Endothelial cell of umbilical vein (primary cell): ENCODE measurements around the gene FILIP1L. TPM values are rescaled to one million over a fixed set of nuclear protein-coding genes. Genes with fewer than 3 reads are reported as not detected.

ENCODE experiments used
- BruUV-seq: library from RNA; stranded (reverse); fragments of 400-500 nt; replicated peaks from 2 replicates; lab custom pipeline; 2021; lab: Mats Ljungman, UMichigan
- CTCF ChIA-PET: fragments of 300-600, 350-600 bp; sonication (Branson Sonifier 250); formaldehyde crosslinking; loops from one replicate; lab custom pipeline; 2021; ENCODE audit warnings: antibody characterized with exemption, inconsistent platforms; lab: Charles Lee
- POLR2A ChIA-PET: fragments of 300-600, 350-600 bp; sonication (Branson Sonifier 250); formaldehyde crosslinking; loops from one replicate; lab custom pipeline; 2021; ENCODE audit warnings: antibody characterized with exemption, inconsistent platforms; lab: Charles Lee
- DNase-seq: peaks from one replicate; pipeline ENCODE4 v3.0.0-alpha.2; 2011; ENCODE audit warnings: low read depth, low spot score
- FAIRE-seq: peaks from 2 replicates; lab custom pipeline; 2011; peaks lifted over from hg19 to GRCh38; lab: Jason Lieb, UNC
- H2AFZ ChIP-seq: 2 replicates; pipeline ENCODE4 v1.6.0; 2012; ENCODE audit warnings: low read depth, low read length, control low read depth, inconsistent platforms
- H3K27ac ChIP-seq: 2 replicates; pipeline ENCODE4 v1.5.1; 2011; ENCODE audit warnings: low read depth, mild to moderate bottlenecking, control low read depth, low read length, moderate library complexity; ENCODE audit not compliant: insufficient read depth
- H3K27me3 ChIP-seq, 2 experiments: 2 replicates each; pipeline versions ENCODE4 v1.6.0 to v1.6.1; 2011; ENCODE audit warnings: low read length in 2 of 2, mixed read lengths in 1 of 2; ENCODE audit not compliant: control insufficient read depth in 2 of 2, insufficient read depth in 2 of 2
- H3K36me3 ChIP-seq, 2 experiments: 2 replicates in 1 of 2; 3 replicates in 1 of 2; pipeline ENCODE4 v1.5.1; 2011; ENCODE audit warnings: low read length in 2 of 2, mild to moderate bottlenecking in 1 of 2, moderate library complexity in 1 of 2; ENCODE audit not compliant: control insufficient read depth in 2 of 2, insufficient read depth in 2 of 2; ENCODE audit errors: extremely low read depth in 1 of 2
- H3K4me1 ChIP-seq: 3 replicates; pipeline ENCODE4 v1.5.1; 2011; ENCODE audit warnings: mild to moderate bottlenecking, low read length; ENCODE audit not compliant: control insufficient read depth, insufficient read depth; ENCODE audit errors: extremely low read depth
- H3K4me2 ChIP-seq: 2 replicates; pipeline ENCODE4 v1.6.1; 2011; ENCODE audit warnings: low read length, control low read depth, mixed read lengths; ENCODE audit not compliant: insufficient read depth
- H3K4me3 ChIP-seq, 3 experiments: fragments of 200-600 bp in 1 of 3; sonication (generic), shearing (Covaris generic) in 1 of 3; replicated peaks in 1 of 3; 2 replicates each; pipeline ENCODE4 v1.5.1; 2011 to 2016; ENCODE audit warnings: control low read depth in 3 of 3, low read length in 3 of 3, mild to moderate bottlenecking in 2 of 3, inconsistent platforms in 1 of 3, low read depth in 1 of 3, moderate library complexity in 1 of 3; ENCODE audit not compliant: insufficient read depth in 1 of 3
- H3K79me2 ChIP-seq: 2 replicates; pipeline ENCODE4 v1.6.0; 2012; ENCODE audit warnings: low read length, inconsistent platforms; ENCODE audit not compliant: control insufficient read depth, insufficient read depth
- H3K9ac ChIP-seq: replicated peaks from 2 replicates; pipeline ENCODE3; 2011; ENCODE audit warnings: low read length, control low read depth; ENCODE audit not compliant: insufficient read depth; ENCODE audit errors: extremely low read depth
- H3K9me1 ChIP-seq: replicated peaks from 3 replicates; pipeline ENCODE4 v1.6.0; 2011; ENCODE audit warnings: mild to moderate bottlenecking, low read length; ENCODE audit not compliant: control insufficient read depth, insufficient read depth; ENCODE audit errors: extremely low read depth
- H3K9me3 ChIP-seq: replicated peaks from 2 replicates; pipeline ENCODE4 v1.5.1; 2012; ENCODE audit warnings: low read length, inconsistent platforms; ENCODE audit not compliant: control insufficient read depth, insufficient read depth
- H4K20me1 ChIP-seq: replicated peaks from 2 replicates; pipeline ENCODE3; 2011; ENCODE audit warnings: mild to moderate bottlenecking, low read length; ENCODE audit not compliant: control insufficient read depth, insufficient read depth; ENCODE audit errors: extremely low read depth
- EZH2 ChIP-seq: IDR thresholded peaks from 2 replicates; pipeline ENCODE4 v1.6.1; 2012; ENCODE audit warnings: borderline replicate concordance, low read depth, mild to moderate bottlenecking, moderate library complexity, low read length, inconsistent platforms; ENCODE audit not compliant: severe bottlenecking
- FOS ChIP-seq: IDR thresholded peaks from 2 replicates; pipeline ENCODE4 v1.6.1; 2011; ENCODE audit warnings: mild to moderate bottlenecking, low read length, moderate library complexity, borderline replicate concordance; ENCODE audit not compliant: insufficient read depth
- GATA2 ChIP-seq: IDR thresholded peaks from 2 replicates; pipeline ENCODE4 v1.7.0; 2011; ENCODE audit warnings: low read depth, mild to moderate bottlenecking, moderate library complexity, mixed read lengths, low read length; ENCODE audit not compliant: insufficient read length, insufficient read depth
- JUN ChIP-seq: IDR thresholded peaks from 2 replicates; pipeline ENCODE4 v1.6.1; 2011; ENCODE audit warnings: borderline replicate concordance, low read depth; ENCODE audit not compliant: insufficient read length, insufficient read depth
- MYC ChIP-seq: IDR thresholded peaks from one replicate; pipeline ENCODE4 v1.6.1; 2011; ENCODE audit warnings: mild to moderate bottlenecking, low read depth, low read length
- POLR2A ChIP-seq: IDR thresholded peaks from 2 replicates; pipeline ENCODE4 v1.6.1; 2012; ENCODE audit warnings: low read depth, mild to moderate bottlenecking, control low read depth, low read length
- POLR2AphosphoS5 ChIP-seq: IDR thresholded peaks from 2 replicates; pipeline ENCODE4 v1.6.1; 2012; ENCODE audit warnings: low read depth, mild to moderate bottlenecking, control low read depth, low read length, moderate library complexity; ENCODE audit not compliant: insufficient read depth
- dilution Hi-C: fragments of 300-500 bp; cut with MboI; formaldehyde crosslinking; loops from one replicate; pipeline ENCODE4 v1.15.0; 2019; ENCODE audit warnings: low sequenced_read_pairs; ENCODE audit not compliant: extremely low pct_ligation_motif_present
- intact Hi-C: fragments of 100-400 bp; cut with micrococcal nuclease; formaldehyde crosslinking; loops from one replicate; pipeline ENCODE4 v1.10.0; 2022
- polyA plus RNA-seq, 4 experiments: library from polyadenylated mRNA; depleted of rRNA in 3 of 4; stranded (reverse) in 3 of 4; unstranded in 1 of 4; fragments of >200 nt; gene quantifications; 2 replicates each; pipeline versions ENCODE4 v1.2.1 to v1.2.3, GENCODE V29; 2011 to 2012; ENCODE audit warnings: missing spikeins in 1 of 4
- total RNA-seq: library from RNA; stranded (reverse); gene quantifications from 2 replicates; pipeline ENCODE4 v1.2.3, GENCODE V29; 2021
- TF ChIP-seq, protein P1 (sequence below): IDR thresholded peaks from 2 replicates; pipeline ENCODE4 v1.6.1; 2011; ENCODE audit not compliant: insufficient read depth, insufficient read length
- TF ChIP-seq, protein P2 (sequence below), 2 donors: IDR thresholded peaks; 1 replicate in 1 of 2; 2 replicates in 1 of 2; pipeline ENCODE4 v1.5.1; 2011; ENCODE audit warnings: low read length in 2 of 2, mild to moderate bottlenecking in 2 of 2, moderate library complexity in 2 of 2, control low read depth in 1 of 2, inconsistent platforms in 1 of 2, low read depth in 1 of 2; ENCODE audit not compliant: insufficient read depth in 1 of 2; ENCODE audit errors: extremely low read depth in 1 of 2

FILIP1L gene
- total and polyA plus RNA-seq, 2 donors (not counting 3 experiments of a cell fraction or from before 2014, with no cell fraction given): 26.0 to 29.9 TPM

DNA sequence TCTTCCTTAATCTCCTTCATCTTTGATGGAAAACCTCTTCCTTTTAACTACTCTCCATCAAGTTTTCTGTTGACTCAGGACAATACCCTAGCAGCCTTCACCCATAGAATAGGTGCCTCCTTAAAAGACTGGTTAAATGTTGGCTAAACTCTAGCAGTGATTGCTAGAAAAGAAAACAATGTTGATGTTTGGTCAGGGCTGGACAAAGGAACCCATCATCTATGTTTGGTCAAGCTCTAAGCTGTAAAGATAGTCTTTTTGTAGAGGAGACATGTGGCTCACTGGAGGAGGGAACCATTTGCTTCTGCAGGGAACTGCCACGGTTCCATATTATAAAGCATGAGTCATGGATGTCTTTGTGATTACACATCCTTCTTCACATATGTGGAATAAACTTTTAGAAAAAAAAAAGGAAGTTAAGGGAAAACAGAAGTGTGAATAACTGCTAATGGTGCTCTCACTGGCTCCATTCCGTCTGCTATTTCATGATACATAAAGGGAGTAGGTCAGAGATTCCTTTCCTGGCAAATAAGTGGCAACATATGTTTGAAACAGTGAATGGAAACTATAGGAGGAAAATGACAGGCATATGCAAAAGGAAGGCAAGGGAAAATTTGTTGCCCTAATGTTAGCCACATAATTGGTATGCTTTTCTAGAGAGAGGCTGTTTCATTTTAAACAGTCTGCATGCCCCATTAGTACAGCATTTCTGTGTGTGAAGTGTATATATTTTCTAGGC, 218.4 kb downstream of the FILIP1L start:
- dilution Hi-C loops (no loop called here), intact Hi-C loops (loop anchor here (1.0 kb wide), 1 partner anchor 145 kb away; no protein-coding TSS in a partner anchor)
- H3K9me1 ChIP-seq: no peaks in the 10 kb centered on the region
- H3K27ac ChIP-seq: peak overlapping the region; percentile 92
- H3K9me3 ChIP-seq: no peaks in the 10 kb centered on the region
- TSS peak; percentile 91 for BruUV-seq
- ChIA-PET POLR2A (no interaction called here), CTCF (interaction anchor here (1.0 to 2.9 kb wide), 4 partner anchors 23 to 358 kb away, joined by 3 to 10 read pairs (median 5); no protein-coding TSS in a partner anchor)
- H3K36me3 ChIP-seq: no peaks in the 10 kb centered on the region
- peak overlapping the region; percentile 64 for H3K4me2 ChIP-seq
- peaks cover 22% of the 10 kb centered on the region for H3K4me1 ChIP-seq
- no peaks in the 10 kb centered on the region for H4K20me1 ChIP-seq
- FAIRE-seq (peak; percentile 75), DNase-seq (peak; percentile 85)
- H3K27me3 ChIP-seq: no peaks in the 10 kb centered on the region
- H3K9ac ChIP-seq: peak overlapping the region; percentile 71
- peak overlapping the region in 1 of 3 experiments; percentile 9 for H3K4me3 ChIP-seq
- no peak for TF ChIP-seq EZH2
- TF ChIP-seq, protein P1, sequence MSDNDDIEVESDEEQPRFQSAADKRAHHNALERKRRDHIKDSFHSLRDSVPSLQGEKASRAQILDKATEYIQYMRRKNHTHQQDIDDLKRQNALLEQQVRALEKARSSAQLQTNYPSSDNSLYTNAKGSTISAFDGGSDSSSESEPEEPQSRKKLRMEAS: no peak
- no peak for TF ChIP-seq GATA2
- TF ChIP-seq POLR2AphosphoS5: peak; percentile 21
- TF ChIP-seq FOS: peak; percentile 89
- TF ChIP-seq, protein P2, sequence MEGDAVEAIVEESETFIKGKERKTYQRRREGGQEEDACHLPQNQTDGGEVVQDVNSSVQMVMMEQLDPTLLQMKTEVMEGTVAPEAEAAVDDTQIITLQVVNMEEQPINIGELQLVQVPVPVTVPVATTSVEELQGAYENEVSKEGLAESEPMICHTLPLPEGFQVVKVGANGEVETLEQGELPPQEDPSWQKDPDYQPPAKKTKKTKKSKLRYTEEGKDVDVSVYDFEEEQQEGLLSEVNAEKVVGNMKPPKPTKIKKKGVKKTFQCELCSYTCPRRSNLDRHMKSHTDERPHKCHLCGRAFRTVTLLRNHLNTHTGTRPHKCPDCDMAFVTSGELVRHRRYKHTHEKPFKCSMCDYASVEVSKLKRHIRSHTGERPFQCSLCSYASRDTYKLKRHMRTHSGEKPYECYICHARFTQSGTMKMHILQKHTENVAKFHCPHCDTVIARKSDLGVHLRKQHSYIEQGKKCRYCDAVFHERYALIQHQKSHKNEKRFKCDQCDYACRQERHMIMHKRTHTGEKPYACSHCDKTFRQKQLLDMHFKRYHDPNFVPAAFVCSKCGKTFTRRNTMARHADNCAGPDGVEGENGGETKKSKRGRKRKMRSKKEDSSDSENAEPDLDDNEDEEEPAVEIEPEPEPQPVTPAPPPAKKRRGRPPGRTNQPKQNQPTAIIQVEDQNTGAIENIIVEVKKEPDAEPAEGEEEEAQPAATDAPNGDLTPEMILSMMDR (IDR thresholded peaks at IDR 0.05; ENCODE audit: extremely low read depth in 1 of 2, insufficient read depth in 1 of 2, low read depth in 1 of 2, low read length in 2 of 2): no peak
- TF ChIP-seq JUN: peak; percentile 95
- TF ChIP-seq POLR2A: no peak
- TF ChIP-seq MYC: no peak
- H2AFZ ChIP-seq: peak overlapping the region; percentile 56
- peaks cover 5% of the 10 kb centered on the region for H3K79me2 ChIP-seq
